ENCODE results near the gene RACGAP1.

Gene RACGAP1

DNA sequence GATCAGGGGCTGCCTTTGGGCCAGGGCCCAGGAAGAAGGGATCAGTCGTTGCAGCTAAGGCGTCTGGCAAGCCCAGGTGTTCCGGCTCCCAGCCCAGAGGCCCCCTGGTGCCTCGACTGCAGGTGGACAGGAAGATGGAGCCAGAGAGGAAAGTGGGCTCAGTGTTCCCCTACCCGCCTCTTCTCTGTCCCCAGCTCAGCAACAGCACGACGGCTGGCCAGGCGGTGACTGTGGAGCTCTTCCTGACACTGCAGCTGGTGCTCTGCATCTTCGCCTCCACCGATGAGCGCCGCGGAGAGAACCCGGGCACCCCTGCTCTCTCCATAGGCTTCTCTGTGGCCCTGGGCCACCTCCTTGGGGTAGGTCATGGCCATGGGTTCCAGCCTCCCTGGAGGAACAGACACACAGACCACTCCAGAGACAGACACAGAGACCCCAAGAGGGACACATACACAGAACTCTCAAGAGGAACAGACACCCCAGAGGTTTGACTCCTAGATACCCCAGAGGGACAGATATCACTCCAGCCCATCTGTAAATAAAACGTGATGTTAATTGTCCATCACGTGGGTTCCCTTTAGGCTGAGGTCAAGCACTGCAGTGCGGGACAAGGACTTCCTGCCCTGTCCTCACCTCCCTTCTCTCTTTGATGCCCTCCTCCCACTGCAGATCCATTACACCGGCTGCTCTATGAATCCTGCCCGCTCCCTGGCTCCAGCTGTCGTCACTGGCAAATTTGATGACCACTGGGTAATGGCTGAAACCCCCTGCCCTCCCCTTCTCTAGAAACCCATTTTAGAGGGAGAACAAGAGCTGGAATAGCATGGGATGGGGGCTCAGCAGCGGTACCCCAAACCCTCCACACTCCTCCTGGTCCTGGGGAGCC lies 71.1 kb downstream of the RACGAP1 start:
- no peak for DNase-seq

DNA sequence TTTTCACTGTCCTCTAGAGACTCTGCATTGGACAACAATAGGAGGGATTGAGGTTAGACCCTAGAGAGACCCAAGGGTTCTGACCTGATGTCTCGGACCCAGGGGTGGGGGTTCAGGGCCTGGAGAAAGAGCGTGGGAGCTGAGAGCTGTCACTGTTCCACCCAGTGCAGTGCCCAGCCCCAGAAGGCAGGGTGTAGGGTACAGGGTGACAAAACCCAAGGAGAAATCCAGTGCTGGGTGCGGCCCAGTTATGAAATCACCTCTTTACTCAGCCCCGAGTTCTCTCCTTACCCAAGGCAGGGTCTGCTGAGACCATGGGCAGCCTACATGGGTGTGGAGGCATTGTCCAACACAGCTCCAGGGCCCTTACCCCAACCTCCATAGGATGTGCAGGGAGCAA lies 72.1 kb downstream of the RACGAP1 start:
- no peak for DNase-seq

DNA sequence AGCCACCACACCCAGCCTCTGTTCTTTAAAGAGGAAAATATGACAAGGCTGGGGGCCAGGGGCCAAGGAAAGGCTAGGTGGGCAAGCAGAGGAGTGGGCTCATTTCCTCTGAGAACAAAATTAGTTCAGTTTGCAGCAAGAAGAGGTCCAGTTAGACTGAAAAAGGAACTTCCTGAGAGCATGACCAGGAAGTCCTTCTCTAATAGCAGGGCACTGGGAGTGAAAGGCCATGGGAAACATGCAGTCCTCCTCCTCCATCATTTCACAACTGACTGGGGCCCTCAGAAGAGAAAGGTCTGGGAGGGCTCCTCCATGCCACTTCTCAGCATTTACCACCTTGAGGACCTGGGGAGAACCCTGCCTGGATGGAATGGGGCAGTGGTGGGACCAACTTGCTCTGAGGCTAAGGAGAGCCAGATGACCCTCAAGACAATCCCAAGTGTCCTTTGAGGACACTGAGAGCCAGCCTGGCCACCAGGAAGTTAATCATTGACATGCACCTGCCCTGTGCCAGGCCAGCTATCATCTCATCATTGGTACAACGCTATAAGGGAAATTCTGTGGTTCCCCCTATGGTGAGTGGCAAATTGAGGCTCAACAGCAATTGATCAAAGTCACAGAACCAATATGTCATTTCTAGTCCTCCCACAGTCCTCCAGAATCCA lies 72.8 kb downstream of the RACGAP1 start:
- DNase-seq: no peak

DNA sequence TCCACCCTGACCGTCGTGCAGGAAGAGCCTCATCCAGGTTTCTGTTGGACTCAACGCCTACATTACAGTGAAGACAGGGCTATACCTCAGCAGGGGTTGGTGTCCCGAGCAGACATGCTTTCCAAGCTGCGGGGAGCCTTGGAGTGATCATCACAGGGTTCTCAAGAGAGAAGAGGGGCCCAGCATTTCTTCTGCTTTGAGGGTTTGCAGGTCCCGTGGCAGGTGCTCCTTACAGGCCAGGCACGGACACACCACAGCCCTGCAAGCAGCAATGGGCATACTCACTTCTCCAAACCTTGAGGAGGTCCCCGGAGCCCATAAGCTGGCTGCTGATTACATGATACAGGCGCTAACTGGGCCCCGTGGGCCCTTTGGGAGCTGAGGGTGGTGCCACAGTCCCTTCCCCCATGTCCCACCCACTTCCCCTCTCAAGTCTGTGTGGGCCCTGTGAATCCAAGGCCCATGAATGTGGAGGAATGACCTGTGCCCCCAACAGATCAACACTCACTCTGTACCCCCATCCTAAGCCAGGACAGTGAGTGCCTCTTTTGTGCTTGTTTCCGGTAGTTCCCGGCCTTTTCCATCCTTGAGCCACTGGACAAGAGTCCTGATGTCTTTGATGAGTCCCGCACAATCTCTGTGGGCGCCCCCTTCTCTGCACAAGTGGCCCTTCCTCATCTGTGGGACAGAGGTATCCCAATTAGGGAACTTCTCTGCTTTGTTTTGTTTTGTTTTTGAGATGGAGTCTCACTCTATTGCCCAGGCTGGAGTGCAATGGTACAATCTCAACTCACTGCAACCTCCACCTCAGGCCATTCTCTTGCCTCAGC lies 73.7 kb downstream of the RACGAP1 start:
- DNase-seq: no peak

- no peak for DNase-seq
Measured at GRCh38 chr12:49950273-49951251, 74.7 kb downstream of the RACGAP1 start, which contains the start of gene AQP2. Gene AQP2, plus strand, starts transcription at chr12:49950737. Its CDS starts 94 bp downstream, at chr12:49950831.

- DNase-seq: no peak
Measured at GRCh38 chr12:49949866-49950265, 75.4 kb downstream of the RACGAP1 start.

GRCh38 chr12:49948866-49949845 lies 76.1 kb downstream of the RACGAP1 start:
- DNase-seq: no peak

DNA sequence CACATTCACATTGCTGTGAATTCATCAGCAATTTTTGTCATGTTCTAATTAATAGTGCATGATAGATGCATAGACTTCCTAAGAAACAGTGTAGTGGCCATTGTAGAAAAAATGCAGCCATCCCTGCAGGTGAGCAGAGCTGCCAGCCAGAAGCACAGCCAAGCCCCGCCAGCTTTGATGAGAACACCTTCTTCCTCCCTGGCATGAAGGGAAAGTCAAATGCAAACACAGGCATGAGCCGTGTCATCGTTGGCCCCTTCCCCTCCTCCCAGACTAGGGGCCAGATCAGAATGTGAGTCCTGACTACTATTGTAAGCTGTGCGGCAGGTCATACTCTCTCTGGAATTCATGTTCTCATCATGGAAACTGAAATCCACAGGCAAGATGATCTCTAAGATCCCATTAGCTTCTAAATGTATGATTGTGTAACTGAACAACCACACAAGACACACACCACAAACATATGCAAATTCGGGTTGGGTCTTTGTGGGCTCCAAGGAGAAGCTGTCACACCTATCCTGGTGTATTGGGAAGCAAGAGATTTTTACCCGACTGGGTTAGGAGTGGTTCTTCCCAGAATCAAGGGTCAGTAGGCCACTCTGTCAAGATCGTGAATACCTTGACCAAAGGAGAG lies 77.6 kb downstream of the RACGAP1 start:
- DNase-seq: no peak

- no peak for DNase-seq
Measured at GRCh38 chr12:49946497-49946896, 78.8 kb downstream of the RACGAP1 start.

DNA sequence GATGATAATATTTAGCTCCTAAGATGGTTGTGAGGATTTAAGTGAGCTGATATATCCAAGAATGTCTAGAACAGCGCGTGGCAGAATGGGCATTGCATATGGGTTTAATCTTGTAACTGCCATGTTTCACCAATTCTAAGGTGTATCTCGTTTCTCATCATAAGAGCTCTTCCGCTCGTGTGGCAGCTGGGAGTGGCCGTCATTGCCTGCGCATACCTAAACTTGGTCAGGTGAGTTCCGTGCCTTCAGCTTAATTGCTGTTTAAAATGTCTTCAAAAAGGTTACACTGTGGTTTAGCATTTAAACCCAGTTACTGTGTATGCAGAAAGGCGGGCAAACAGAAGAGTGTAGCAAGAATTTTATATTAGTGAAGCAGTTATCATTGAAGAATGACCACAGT lies 79.2 kb downstream of the RACGAP1 start:
- DNase-seq: no peak

DNA sequence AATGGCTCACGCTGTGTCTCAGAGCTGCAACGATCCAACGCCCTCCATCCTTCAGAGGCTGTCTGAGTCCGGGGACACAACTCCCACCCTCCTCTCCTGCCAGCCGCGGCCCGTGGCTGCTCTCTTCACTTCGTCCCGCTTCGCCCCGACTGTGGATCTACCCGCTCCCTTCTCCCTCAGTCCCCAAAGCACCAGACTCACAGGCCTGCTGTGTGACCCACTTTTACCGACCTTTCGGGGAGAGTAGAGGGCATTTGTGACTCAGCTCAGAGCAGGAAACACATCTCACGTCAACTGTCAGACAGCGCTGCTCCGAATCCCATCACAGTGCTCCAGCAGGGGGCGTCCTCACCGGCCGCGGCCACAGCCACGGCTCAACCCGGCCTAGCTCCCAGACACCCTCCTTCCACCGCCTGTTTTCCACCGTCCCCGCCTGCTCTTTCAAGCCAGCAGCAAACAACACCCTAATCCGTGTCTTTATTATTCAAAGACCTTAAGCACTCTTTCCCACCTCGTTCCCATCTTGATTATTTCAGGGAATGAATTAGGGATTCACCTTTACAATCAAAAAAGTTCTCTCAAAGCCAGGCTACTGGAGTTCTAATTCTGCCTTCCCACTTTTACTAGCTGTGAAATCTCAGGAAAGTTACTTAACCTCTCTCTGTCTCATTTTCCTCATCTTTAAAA lies 79.8 kb downstream of the RACGAP1 start:
- DNase-seq: peak; percentile 60

DNA sequence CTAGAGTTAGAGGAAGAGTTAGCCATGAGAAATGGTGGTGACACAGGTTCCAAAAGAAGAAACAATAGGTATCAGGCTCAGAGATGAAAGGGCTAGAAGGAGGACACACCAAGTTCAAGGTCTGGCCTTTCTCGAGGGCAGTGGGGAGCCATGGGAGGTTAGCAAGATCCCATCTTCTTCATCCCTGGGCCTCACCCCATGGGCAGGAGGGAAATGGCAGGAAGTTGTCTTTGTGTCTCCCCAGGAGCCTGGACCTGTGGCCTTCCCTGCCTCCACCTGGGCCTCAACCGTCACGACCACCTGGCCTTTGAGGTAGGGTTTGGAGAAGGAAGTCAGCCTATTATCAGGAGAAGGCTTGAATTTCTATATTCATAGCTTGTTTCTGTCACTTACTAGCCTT lies 80.6 kb downstream of the RACGAP1 start:
- DNase-seq: no peak

DNA sequence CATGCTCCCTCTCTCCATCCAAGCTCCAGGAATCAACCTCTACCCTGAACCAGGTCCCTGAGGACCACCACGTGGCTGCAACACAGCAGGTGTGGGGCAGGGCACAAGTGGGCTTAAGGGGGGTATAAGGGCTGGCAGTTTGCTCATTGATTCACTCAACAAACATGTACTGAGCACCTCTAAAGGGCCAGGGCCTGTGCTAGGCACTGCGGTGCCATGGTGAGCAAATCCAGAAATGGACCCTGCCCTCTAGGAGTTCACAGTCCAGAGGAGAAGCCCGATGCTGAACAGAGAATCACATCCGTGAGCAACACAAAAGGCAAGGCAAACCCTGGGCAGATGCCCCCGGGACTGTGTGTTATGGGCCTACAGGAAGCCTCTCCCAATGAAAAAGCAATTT lies 81.2 kb downstream of the RACGAP1 start:
- DNase-seq: no peak

DNA sequence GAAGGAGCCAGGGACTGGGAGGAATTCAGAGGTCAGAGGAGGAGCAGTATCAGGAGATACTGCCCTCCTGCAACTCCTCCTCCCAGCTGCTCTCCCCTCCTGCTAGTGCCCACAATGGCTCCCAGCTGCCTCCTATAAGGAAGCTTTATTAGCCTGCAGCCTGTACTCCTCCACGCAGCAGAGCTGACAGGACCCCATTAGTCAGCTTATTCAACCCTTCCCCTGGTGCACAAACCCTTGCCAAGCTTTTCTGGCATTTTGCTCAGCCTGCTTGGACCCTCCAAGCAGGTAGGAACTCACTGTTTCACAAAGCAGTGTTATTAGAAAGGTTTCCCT lies 81.7 kb downstream of the RACGAP1 start:
- DNase-seq: no peak

DNA sequence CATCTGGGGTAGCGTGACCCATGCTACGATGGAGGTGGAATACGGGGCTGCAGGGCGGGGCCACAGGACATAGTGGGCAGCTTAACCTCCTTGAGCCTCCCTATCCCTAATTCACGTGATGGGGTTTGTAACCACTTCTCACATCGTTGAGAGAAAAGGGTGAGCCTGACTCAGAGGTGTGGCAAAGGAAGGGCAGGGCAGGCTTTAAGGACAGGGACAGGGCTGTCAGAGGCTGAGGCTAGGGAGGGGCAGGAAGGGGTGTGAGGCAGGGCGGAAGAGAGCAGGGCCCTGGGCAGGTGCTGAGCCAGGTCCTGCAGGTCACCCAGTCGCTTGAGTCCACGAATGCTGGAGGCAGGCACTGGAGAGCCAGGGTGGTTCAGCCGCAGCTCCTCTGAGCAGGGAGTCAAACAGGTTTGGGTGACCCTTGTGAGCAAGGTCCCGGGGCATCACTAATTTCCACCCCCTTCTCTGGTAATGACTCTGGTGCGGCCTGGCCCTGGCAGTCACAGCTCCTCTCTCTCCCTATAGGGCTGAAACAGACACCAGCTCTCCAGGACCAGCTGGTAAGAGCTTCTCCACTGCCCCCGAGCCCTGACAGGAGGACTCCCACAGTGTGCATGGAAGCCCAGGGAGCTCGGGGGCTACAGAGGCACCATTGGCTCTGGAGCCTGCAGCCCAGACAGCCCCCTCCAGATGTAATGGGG lies 82.2 kb downstream of the RACGAP1 start:
- no peak for DNase-seq

DNA sequence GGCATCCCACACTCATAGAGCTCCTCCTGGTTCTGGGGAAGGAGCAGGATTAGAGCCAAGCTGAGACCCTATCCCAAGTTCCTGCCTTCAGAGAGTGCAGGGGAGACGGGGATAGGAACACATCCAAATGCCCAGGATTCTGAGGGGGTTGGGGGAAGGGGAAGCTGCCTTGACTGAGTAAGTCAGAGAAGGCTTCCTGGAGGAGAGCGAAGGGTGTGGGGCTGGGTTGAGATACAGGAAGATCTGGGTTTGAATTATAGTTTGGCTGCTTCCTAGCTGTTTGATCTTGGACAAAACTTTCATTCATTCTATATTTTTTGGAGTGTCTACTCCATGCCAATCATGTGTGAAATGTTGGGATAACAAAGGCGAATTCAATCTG lies 82.8 kb downstream of the RACGAP1 start:
- no peak for DNase-seq

DNA sequence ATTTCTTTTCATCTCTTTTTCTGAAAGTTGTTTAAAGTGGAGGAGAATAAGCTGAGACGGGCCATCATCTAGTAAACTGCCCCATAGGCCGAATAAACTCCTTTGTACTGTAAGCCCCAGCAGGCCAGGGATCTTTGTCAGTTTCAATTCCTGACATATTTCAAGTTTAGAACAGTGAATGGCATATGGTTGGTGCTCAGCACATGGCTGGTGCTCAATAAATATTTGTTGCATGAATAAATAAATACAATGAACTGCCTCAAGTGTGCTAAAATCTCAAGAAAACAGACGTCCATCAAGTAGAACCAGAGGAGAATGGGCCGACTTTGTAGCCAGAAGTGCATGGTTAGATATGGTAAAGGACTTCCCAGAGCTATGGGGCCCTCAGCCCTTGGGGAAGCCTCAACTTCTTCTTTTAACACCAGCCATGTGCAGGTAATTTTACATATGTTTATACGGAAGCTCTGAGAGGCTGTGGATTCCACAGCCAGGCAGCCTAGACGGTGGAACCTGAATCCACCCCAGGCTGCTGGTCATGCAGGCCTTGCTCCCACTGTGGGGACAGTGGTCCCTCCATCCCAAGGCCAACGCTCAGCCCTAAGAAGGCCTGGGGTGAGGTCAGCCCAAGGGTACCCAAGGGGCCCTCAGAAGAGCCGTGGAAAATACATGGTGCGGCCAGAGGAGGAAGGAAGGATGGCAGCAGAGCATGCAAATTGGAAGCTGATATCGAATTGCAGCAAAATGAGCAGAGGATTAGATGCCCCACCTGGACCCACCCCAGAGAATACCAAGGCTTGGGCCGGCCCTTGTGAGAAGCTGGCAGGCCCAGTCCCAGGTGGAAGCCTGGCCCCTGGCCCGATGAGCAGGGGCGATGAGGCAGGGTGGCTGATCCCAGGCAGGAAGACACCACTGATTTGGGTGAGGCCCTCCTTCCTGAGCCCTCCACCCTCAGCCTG lies 83.5 kb downstream of the RACGAP1 start:
- peak; percentile 18 for DNase-seq

DNA sequence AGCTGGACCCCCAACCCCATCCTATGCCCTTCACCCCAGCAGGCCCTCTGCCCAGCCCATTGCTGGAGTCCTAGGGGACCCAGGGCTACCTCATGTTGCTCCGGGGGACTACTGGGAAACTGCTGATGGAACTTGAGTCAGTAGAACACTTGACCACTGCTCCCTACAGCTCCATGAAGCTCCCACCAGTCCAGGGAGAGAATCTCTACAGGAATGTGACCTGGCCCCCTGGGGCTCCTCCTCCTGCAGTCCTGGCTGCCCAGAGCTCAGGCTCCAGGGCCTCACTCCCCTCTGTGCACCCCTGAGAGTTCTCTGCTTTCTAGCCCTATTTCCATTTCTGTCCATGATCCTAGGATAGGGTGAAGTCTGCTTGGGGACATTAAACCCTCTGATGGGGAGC lies 85.6 kb downstream of the RACGAP1 start:
- DNase-seq: no peak

All from NCI-H1694 treated with DMSO at 0.1 percent for 48 hours (cell line).